GM19351 (cell line): ENCODE data around the gene LANCL2.
"Not testable (repeated sequence)": the region's sequence is repeated elsewhere in the genome, so short reads cannot be mapped to it uniquely, and the experiment has no call there.

Experiments used
- ATAC-seq: cut with Tn5 transposase; IDR thresholded peaks from one replicate; pipeline ENCODE4 v1.9.1; 2021; ENCODE audit warnings: mild to moderate bottlenecking, moderate library complexity; ENCODE audit not compliant: unreplicated experiment

Gene LANCL2

DNA sequence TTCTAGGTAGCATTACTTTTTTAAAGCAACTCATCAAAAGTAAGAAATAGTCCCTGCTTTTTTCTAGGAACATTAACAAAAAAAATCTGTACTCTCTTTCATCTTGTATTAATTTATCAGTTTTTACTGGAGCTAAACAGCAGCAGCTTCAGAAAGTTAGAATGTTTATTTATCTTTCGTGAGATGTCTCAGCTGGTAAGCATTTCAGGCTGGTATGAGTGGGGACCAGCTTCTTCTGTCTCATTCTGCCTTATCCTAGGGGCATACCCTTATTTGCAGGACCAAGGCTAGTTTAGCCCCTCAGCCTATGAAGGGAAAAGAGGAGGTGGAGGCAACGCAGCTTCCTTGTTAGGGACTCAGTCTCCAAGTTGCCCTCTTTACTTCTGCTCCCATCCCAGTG, 35.1 kb downstream of the LANCL2 start:
- no peak for ATAC-seq

DNA sequence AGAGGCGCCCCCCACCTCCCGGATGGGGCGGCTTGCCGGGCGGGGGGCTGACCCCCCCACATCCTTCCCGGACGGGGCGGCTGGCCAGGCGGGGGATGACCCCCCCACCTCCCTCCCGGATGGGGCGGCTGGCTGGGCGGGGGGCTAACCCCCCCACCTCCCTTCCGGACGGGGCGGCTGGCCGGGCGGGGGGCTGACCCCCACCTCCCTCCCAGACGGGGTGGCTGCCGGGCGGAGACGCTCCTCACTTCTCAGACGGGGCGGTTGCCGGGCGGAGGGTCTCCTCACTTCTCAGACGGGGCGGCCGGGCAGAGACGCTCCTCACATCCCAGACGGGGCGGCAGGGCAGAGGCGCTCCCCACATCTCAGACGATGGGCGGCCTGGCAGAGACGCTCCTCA, 37.4 kb downstream of the LANCL2 start:
- not testable (repeated sequence) for ATAC-seq

DNA sequence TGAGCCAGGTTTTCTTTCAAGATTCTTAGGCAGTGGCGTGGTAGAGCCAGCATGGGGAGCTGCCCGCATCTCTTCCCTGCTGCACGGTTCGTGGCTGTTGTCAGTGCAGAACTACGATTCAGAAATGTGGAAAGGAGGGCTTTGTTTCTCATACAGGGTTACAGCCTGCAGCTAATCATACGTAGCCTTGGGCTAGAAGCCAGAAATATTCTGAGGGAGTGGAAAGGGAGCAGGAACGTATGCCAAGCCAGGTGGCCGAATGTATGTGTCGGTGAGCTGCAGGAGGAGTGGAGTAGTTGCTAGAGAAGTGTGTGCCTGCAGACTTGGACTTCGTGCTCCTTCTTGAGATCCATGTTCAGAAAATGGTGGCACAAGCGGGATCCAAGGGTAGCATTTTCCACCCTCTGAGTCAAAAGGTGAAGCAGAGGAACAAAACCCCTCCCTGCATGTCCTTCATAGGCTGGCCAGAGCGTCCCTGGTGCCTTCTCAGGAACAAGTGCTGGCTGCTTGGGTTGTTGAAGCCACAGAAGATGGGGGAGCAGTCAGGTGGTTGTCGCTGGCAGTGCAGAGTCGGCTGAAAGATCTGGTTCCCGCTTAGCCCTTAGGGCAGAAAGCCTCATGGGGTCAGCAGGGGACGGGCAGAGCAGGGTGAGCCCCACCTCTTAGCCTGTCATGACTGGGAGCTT, 40.9 kb downstream of the LANCL2 start:
- no peak for ATAC-seq

DNA sequence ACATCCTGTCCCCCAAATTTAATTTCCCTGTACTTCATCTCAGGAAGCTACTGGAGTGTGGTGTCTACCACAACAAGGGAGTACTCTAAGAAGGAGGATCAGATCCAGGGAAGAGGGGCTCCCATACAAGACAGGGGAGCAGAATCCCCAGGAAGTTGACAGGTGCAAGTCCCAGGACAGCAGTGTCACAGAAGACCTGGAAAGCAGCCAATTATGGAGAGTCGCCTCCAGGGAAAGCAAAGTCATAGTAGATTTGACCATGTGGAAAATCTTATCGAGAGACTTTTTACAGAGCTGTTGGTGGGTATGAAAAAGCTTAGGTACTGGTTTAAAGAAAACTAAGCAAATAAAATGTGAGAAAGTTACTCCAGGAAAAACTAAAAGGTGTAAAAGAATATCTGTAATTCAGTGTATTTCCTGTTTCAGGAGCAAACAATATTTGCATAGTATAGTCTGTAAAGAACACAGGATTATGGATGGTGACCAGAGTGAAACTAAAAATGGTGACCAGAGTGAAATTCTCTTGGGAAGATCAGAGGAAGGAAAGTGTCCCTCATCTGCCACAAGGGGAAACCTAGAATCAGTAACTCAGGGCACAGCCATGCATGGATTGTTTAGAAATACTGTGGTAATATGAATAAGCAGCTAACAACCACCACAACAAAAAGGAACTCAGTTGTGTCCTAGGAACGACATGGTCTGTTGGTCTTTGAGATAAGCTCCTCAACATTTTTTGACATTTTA, 44.5 kb downstream of the LANCL2 start:
- no peak for ATAC-seq

DNA sequence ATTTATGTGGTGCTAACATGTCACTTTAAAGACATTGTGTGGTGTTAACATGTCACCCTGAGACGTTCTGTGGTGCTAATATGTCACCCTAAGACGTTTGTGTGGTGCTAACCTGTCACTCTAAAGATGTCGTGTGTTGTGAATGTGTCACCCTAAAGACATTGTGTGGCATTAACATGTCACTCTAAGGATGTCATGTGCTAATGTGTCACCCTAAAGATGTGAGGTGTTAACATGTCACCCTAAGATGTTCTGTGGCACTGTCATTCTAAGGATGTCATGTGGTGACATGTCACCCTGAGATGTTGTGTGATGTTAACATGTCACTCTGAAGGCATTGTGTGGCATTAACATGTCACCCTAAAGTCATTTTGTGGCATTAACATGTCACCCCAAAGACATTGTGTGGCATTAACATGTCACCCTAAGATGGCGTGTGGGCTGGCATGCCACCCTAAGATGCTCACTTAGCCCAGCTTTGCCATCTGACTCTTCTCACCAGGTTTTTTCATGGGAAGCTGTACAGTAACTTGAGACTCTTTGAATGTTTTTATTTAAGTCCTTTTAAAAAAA, 45.6 kb downstream of the LANCL2 start:
- no peak for ATAC-seq

DNA sequence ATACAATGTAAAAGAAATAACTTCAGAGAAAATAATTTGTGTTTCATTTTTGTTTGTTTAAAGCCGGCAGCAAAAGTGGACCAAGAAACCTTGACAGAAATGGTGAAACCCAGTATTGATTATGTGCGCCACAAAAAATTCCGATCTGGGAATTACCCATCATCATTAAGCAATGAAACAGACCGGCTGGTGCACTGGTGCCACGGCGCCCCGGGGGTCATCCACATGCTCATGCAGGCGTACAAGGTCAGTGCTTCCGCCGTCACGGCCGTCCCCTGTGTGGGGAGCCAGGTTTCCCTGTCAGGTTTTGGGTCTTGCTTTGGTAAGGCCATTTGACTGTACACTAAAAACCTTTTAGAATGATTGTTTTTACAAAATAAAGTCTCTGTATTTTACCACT, 46.7 kb downstream of the LANCL2 start:
- no peak for ATAC-seq

DNA sequence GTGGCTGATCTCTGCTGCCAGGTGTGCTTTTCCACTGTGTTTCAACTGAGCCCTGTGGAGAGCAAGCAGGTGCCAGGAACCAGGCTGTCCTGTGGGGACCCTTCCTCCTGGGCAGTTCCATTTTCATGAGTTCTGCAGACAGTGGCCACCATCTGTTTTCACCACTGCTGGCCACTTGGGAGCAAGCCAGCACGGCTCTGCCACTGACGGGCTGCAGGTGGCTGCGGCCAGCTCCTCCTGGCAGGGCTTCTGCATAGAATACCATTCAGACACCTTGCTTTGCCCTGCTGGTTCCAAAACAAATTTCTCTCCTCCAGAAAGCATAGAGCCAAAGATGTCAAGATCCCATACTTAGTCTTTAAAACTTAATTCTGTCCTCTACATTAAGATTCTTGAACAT, 48.3 kb downstream of the LANCL2 start:
- ATAC-seq, result no peak

DNA sequence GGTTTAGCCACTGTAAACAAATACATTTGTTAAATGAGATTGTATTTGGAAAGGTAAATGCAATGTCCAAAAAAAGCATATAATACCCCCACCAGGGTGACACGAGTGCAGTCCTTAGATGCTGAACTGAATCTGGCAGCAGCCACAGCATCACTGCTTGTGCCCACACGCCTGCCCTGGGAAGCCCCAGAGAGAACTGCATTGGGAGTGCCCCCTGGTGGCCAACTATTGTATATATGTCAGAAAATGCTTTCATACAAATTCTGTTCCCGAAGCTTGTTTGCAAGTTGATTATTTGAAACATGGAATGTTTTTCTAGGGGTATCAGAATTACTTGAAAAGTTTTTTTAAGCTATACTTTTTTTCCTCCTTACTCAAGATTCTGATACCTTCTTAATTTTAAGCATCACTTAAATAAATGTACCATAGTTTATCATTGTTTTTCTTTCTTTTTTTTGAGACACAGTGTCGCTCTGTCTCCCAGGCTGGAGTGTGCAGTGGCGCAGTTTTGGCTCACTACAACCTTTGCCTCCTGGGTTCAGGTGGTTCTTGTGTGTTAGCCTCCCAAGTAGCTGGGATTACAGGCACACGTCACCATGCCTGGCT, 50.1 kb downstream of the LANCL2 start:
- ATAC-seq, result peak; percentile 97

DNA sequence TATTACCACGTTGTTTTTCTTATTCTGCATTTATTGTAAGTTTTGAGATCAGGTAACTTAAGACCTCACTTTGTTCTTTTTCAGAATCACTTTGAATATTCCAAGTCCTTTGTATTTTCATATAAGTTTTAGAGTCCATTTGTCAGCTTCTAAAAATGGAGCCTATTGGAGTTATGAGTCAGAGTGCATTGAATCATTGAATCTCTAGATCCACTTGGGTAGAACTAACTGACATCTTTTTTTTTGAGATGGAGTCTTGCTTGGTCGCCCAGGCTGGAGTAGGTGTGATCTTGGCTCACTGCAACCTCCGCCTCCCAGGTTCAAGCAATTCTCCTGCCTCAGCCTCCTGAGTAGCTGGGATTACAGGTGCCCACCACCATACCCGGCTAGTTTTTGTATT, 52.3 kb downstream of the LANCL2 start:
- ATAC-seq, result not testable (repeated sequence)

DNA sequence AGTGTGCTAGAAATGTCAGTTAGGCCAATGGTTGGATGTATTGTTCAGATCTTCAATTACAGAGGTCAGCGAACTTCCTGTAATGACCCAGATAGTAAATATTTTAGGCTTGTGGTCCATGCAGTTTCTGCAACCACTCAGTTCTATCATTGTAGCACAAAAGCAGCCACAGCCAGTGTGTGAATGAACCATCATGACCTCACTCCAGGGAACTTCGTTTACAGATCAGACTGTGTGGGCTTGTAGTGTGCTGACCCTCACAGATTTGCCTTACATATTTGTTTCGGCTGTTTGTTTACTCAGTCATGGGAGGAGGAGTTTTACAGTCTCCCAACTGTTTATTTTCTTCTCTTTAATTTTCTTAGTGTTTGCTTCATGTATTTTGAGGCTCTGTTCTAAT, 55.4 kb downstream of the LANCL2 start:
- ATAC-seq, result no peak

DNA sequence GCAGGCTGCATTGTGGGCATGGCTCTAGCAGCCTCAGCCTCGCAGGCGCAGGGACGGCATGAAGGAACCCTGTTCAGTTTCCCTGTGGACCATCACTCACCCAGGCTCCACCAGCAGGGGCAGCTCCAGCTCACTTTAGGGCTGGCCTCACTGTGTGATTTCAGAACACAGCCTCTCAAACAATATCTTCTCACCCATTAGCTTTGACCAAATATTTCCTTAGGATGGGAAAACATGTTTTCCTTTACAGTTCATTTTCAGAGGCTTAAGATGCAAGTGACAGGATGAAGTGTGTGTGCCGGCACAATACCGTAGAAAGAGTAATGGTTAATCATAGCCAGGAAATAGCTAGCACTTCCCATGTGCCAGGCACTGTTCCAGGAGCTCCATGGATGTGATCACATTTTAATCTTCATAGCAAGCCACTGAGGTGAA, 58.2 kb downstream of the LANCL2 start:
- ATAC-seq, result no peak

DNA sequence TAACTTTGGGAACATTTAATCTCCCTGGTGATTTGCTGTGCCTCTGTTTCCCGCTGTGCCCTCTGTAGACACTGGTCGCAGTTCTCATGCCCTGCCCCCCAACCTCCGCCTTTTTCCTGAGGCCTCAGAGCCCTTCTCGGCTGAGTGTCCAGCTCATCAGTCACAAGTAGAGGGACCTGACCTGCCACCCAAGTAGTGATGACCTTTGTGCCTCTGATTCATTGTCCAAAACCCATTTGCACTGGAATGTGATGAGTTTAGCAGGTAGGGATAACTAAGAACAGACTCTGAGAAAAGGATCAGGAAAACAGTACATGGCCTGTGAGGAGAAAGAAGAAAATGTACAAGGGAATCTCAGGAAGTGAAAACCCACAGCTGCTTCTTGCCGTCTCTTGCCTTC, 58.8 kb downstream of the LANCL2 start:
- no peak for ATAC-seq

DNA sequence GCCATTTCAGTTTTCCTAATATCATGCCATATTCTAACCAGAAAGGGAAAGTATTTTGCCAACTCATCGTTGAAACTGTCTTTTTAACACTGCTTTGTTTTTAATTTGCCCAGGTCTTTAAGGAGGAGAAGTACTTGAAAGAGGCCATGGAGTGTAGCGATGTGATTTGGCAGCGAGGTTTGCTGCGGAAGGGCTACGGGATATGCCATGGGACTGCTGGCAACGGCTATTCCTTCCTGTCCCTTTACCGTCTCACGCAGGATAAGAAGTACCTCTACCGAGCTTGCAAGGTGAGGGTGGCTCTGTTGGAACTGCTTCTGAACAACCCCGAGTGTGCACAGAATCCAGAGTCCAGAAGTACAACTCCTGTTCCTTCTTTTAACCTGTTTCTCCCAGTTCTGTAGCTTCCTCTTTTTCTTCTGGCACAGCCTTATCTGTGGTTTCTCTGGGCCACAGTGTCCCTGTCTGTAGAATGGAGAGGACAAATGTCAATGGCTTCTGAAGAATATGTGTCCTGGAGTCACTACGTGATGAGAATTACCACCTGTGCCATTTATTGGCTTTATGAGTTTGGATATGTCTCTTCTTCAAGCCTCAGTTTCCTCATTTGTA, 60.1 kb downstream of the LANCL2 start:
- no peak for ATAC-seq

DNA sequence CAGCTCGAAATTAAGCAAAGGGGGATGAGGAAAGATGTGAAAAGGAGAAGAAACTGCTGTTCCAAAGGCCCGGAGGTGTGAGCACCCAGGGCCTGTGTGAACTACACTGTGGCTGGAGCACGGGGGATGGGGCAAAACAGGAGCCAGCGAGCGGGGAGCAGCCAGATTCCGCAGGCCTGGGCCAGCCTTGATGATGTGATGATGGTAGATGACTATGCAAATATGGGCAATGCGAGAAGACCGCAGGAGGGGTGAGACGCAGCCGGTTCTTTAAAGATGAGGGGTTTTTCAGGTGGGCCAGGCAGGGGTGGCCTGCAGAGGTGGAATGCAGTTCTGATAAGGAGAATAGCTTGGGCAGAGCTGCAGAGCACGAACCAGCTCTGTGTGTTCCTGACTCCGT, 61.5 kb downstream of the LANCL2 start:
- no peak for ATAC-seq

DNA sequence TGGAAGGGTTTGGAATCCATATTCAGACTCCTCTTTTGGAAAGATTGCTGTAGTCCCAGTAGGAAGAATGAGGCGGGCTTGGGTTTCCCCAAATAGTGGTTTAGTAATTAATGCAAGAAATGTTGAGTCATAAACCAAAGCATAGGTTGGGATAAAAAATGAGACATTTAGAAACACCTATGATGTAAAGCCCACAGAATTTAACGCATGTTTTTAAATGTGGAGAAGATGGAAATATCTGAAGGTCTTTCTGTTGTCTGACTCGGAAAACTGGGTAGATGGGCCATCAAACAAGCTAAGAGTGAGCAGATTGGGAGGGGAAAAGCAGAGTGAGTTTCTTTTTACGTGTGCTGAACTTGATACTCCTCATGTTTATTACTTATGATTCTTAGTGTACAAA, 62.2 kb downstream of the LANCL2 start:
- no peak for ATAC-seq

DNA sequence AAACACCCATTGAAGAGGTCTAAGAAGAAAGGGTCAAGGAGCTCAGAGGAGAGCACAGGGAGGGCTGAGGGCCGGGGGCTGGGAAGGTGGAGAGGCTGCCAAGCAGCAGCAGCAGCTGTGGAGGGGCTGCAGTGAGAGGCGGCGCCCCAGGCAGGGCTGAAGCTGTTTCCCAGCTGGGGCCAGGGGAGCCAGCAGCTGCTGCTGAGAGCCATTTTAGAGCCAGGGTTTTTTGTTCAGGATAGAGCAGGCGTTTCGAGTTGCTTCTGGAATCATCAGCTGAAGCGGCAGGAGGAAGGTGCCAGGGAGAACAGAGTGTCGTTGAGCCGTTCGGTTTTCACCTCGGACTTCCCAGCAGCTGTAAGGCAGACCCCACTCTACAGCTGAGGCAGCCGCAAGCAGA, 62.7 kb downstream of the LANCL2 start:
- no peak for ATAC-seq

DNA sequence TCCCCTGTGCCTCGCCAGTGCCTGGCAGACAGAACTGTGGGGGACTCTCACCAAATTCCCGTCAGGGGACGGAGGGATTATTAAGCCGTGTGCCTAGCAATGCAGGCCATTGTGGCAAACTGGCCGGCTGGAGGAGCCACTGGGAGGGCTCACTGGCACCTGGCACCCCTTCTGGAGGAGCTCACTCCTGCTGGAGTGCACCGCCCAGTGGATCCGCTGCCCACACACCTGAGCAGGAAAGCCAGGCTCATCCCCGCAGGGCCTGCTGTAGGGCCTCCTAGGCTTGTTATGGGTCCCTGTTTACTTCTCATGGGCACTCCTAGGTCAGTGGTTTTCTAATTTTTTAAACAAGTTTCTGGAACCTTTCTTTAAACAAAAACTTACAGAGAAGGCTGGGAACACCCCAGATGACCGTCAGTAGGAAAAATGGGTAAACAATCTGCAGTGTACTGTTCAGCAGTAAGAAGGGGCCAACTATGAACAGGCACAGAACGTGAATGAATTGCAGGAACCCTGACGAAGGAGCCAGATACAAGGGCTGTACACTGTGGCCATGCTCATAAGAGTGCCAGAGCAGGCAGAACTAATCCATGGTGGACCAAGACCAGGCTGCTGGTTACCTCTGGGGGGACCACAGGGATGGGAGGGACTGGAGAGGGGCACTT, 64.8 kb downstream of the LANCL2 start:
- ATAC-seq, result no peak

DNA sequence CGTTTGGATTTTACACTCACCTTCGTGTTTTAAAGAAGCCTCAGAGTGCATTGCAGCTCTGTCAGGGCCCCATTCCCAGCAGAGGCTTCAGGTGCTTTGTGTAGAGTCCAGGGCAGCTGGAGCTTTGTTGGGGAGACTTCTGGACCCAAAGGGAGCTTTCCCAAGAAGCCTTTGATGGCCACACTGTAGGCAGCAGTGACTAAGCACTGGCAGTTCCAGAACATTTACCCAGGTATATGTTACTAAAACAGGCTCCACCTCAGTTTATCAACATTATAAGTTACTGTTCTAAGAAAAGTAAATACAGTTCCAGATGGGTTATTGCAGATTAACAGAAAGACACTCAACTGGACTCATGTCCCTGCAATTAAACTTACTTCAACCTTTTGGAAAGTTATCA, 66.8 kb downstream of the LANCL2 start:
- no peak for ATAC-seq

DNA sequence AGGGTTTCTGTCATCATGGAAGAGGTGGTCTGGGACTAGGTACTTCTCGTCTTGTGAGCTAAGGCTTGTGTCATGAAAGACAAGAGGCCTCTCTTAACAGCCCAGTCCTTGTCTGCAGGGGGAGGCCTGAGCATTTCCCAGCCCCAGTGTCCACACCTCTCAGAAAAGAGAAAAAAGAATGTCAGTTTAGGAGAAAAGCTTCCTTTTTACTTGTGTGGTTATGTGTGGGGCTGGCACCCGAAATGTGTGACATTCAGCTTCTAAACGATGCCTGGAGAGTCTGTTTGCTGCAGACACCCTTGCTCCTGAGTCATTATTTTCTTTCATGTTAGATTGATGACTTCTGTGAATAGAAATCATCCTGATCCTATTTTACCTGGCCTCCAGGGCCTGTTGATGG, 67.4 kb downstream of the LANCL2 start:
- no peak for ATAC-seq

DNA sequence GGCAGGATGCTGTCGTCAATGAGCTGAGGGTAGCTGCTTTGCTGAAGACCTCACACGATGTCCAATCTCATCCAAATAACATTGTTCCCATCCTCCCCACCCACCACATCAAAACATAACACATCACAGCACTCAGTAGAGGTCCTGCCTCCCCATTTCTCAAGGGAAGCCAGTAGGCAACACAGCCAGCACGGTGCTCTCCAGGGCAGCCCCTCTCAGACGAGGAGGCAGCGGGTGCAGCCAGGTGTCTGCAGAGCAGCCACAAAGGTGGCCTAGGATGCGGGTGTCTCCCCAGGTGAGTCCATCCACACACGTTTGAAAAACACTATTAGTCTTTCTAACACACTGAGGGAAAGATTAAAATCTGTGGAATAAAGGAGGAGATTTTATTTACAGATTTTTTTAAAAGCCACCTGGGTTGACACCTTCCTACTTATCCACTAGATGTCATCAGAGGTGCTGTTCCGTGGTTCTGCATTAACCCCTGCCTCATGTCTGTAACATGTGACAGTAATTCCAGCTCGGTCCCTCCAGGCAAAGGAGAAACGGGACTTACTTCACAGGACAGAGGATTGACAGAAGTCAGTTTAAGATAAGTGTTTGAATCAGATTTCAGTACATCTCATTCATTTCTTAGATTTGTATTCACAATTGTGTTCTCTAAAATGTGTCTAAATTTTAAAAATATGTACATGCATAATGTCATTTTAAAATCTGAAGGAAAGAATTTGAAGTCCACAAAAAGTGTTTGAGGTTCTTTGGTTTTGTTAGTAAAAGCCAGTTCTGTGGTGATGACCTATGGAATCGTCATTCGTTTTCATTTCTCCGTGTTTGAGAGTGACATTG, 68.0 kb downstream of the LANCL2 start:
- ATAC-seq, result peak; percentile 85
